ENCODE results near the gene ADAMTSL2.

ADAMTSL2 gene

DNA sequence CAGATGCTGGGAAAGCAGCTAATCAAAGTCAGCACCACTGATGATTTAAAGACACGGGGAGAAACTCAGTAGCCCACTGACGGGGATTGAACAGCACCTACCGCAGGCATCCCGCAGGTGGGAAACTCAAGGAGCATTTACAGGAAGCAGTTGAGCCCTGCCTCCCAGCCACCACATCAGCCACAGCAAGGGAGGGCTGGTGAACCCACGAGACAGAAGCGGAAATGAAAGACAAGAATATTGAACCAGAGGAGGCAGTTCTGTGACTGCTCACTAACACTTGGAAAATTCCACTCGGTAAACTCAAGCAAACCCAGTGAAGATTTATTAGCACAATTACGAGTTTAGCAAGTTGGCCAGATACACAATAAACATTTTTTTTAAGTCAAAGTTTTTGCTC is 85.3 kb downstream of the ADAMTSL2 start:
- DNase-seq = peak; percentile 56
- H3K9me3 Mint-ChIP-seq = no peaks in the 10 kb centered on the region
- H3K27me3 Mint-ChIP-seq = peaks cover 3% of the 10 kb centered on the region
- H3K36me3 Mint-ChIP-seq (ENCODE audit: low read depth) = no peaks in the 10 kb centered on the region
- H3K4me1 Mint-ChIP-seq (ENCODE audit: low read depth) = peaks cover 31% of the 10 kb centered on the region
- peak overlapping the region; percentile 23 for H3K27ac Mint-ChIP-seq
- H3K4me3 Mint-ChIP-seq = no peak overlapping the region

DNA sequence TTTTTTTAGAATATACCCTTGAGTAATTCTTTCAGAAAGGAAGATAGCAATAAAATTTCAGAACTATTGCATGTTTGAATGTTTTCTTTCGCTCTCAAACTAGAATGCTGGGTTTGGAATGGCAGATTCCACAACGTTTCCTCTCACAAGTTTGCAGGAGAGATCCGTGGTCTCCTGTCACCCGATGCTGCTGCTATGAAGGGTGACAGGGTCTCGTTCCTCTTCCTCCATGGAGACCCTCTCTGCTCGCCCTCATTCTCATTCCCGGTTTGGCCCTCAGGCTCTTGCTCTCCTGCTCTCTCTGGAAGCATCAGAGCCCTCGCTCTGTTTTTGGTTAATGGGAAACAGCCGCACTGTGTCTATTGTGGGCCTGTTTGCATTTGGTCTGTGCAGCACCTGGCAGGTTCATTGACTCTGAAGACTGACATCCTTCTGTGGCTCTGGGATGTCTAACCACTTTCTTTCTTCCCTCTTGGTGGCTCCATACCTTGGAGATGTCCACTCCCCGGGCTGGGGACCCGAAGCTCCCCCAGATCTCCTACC is 87.3 kb downstream of the ADAMTSL2 start:
- H3K27me3 Mint-ChIP-seq = no peaks in the 10 kb centered on the region
- H3K36me3 Mint-ChIP-seq (ENCODE audit: low read depth) = no peaks in the 10 kb centered on the region
- no peak overlapping the region for H3K4me3 Mint-ChIP-seq
- DNase-seq = no peak
- H3K9me3 Mint-ChIP-seq = peaks cover 10% of the 10 kb centered on the region
- H3K4me1 Mint-ChIP-seq (ENCODE audit: low read depth) = peaks cover 31% of the 10 kb centered on the region
- H3K27ac Mint-ChIP-seq = no peak overlapping the region

DNA sequence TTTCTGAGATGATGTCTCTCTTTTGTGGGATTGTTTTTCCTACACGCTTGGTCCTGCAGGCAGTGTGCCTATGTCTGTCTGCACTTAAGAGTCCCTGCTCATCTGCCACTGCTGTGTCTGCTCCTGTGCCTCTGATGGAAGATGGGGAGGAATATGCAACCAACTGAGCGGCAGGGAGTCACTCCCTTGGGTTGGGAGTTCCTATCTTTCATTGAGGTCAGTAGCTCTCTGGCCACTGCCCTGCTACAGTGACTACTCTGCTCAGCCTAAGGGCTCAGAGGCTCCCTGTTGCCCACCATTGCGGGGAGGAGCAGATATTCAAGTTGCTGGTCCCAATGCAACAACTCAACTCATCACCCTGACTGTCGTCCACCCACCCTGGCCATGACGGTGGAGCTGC is 88.1 kb downstream of the ADAMTSL2 start:
- H3K27ac Mint-ChIP-seq = no peak overlapping the region
- H3K4me1 Mint-ChIP-seq (ENCODE audit: low read depth) = peaks cover 31% of the 10 kb centered on the region
- H3K4me3 Mint-ChIP-seq = no peak overlapping the region
- no peaks in the 10 kb centered on the region for H3K27me3 Mint-ChIP-seq
- H3K36me3 Mint-ChIP-seq (ENCODE audit: low read depth) = no peaks in the 10 kb centered on the region
- no peak for DNase-seq
- peaks cover 13% of the 10 kb centered on the region for H3K9me3 Mint-ChIP-seq

All from activated T-cell treated with anti-CD3 and anti-CD28 coated beads, Interleukin-2, amount 50 U/mL, for 24 hours (primary cell).